H1 (cell line): ENCODE results near the gene SBNO2. TPM values are rescaled to one million over a fixed set of nuclear protein-coding genes. Genes with fewer than 3 reads are reported as not detected.
A peak's percentile ranks its signal among the peaks of the same experiment; 100 is the strongest.

Source experiments
- CTCF ChIA-PET: fragments of 300-600 bp; sonication (Branson Sonifier 250); formaldehyde crosslinking; loops from one replicate; lab custom pipeline; 2021; ENCODE audit not compliant: partially characterized antibody; lab: Charles Lee
- POLR2A ChIA-PET: fragments of 300-600 bp; sonication (Branson Sonifier 250); formaldehyde crosslinking; loops from one replicate; lab custom pipeline; 2021; ENCODE audit warnings: inconsistent platforms; ENCODE audit not compliant: partially characterized antibody; lab: Charles Lee
- DNase-seq, 2 experiments: peaks; one replicate each; pipeline versions ENCODE4 v3.0.0 to v3.0.0-alpha.2; 2010 to 2022; ENCODE audit warnings: low spot score in 2 of 2, low read depth in 1 of 2, mixed read lengths in 1 of 2
- FAIRE-seq: peaks from 2 replicates; lab custom pipeline; 2011; peaks lifted over from hg19 to GRCh38; lab: Jason Lieb, UNC
- H2AFZ ChIP-seq: 2 replicates; pipeline ENCODE4 v1.8.1; 2012; ENCODE audit warnings: low read length, inconsistent platforms
- H2AK5ac ChIP-seq: 2 replicates; pipeline ENCODE4 v1.6.1; 2013; ENCODE audit warnings: low read depth, low read length
- H2BK120ac ChIP-seq: replicated peaks from 2 replicates; pipeline ENCODE3; 2013; ENCODE audit warnings: low read depth, low read length, inconsistent platforms
- H2BK12ac ChIP-seq: 2 replicates; pipeline ENCODE4 v1.6.1; 2013; ENCODE audit warnings: low read depth, low read length
- H2BK15ac ChIP-seq: 2 replicates; pipeline ENCODE4 v1.6.1; 2013; ENCODE audit warnings: low read length
- H2BK20ac ChIP-seq: 2 replicates; pipeline ENCODE4 v1.6.1; 2013; ENCODE audit warnings: low read length
- H2BK5ac ChIP-seq: 2 replicates; pipeline ENCODE4 v1.6.1; 2013; ENCODE audit warnings: low read depth, low read length
- H3K14ac ChIP-seq: 2 replicates; pipeline ENCODE4 v1.6.1; 2013; ENCODE audit warnings: inconsistent platforms; ENCODE audit not compliant: insufficient read length
- H3K18ac ChIP-seq: 2 replicates; pipeline ENCODE4 v1.6.1; 2013; ENCODE audit warnings: low read length; ENCODE audit errors: extremely low read depth
- H3K23ac ChIP-seq: 2 replicates; pipeline ENCODE4 v1.6.1; 2013; ENCODE audit warnings: inconsistent platforms; ENCODE audit not compliant: insufficient read length
- H3K23me2 ChIP-seq: 2 replicates; pipeline ENCODE4 v1.6.1; 2013; ENCODE audit warnings: low read depth, low read length
- H3K27ac ChIP-seq: 2 replicates; pipeline ENCODE4 v1.6.1; 2011; ENCODE audit warnings: low read depth, low read length, inconsistent platforms
- H3K27me3 ChIP-seq, 4 experiments: replicated peaks in 1 of 4; 1 replicate in 1 of 4; 2 replicates in 3 of 4; pipeline versions ENCODE4 v1.6.1 to v1.8.1; 2011 to 2013; ENCODE audit warnings: low read length in 3 of 4, mild to moderate bottlenecking in 3 of 4, inconsistent platforms in 2 of 4, mixed read lengths in 2 of 4, moderate library complexity in 1 of 4; ENCODE audit not compliant: control insufficient read depth in 3 of 4, insufficient read depth in 3 of 4; ENCODE audit errors: extremely low read depth in 1 of 4
- H3K36me3 ChIP-seq, 4 experiments: 2 replicates each; pipeline versions ENCODE4 v1.6.1 to v1.8.1; 2011 to 2013; ENCODE audit warnings: mild to moderate bottlenecking in 4 of 4, low read length in 3 of 4, moderate library complexity in 2 of 4, control low read depth in 1 of 4, inconsistent platforms in 1 of 4; ENCODE audit not compliant: insufficient read depth in 4 of 4, control insufficient read depth in 2 of 4
- H3K4ac ChIP-seq: replicated peaks from 2 replicates; pipeline ENCODE3; 2013; ENCODE audit warnings: low read length, low read depth, mixed read lengths, inconsistent platforms; ENCODE audit not compliant: insufficient read length
- H3K4me1 ChIP-seq, 4 experiments: replicated peaks in 1 of 4; 1 replicate in 1 of 4; 2 replicates in 3 of 4; pipeline versions ENCODE4 v1.6.1 to v1.8.1; 2011 to 2013; ENCODE audit warnings: low read length in 3 of 4, inconsistent platforms in 2 of 4, mixed read lengths in 1 of 4; ENCODE audit not compliant: insufficient read depth in 4 of 4, control insufficient read depth in 3 of 4
- H3K4me2 ChIP-seq, 2 experiments: 2 replicates each; pipeline versions ENCODE4 v1.6.1 to v1.8.1; 2011 to 2013; ENCODE audit warnings: low read depth in 2 of 2, low read length in 2 of 2, control low read depth in 1 of 2, inconsistent platforms in 1 of 2, mild to moderate bottlenecking in 1 of 2; ENCODE audit not compliant: insufficient read depth in 1 of 2
- H3K4me3 ChIP-seq, 4 experiments: fragments of 200-600, 300-600 bp in 1 of 4; sonication (generic), shearing (Covaris generic), sonication (Bioruptor Twin) in 1 of 4; 2 replicates each; pipeline versions ENCODE4 v1.5.1 to v1.8.1; 2011 to 2016; ENCODE audit warnings: low read length in 4 of 4, low read depth in 3 of 4, control low read depth in 2 of 4, inconsistent platforms in 2 of 4, mild to moderate bottlenecking in 2 of 4, mixed read lengths in 1 of 4, moderate library complexity in 1 of 4; ENCODE audit not compliant: insufficient read depth in 2 of 4; ENCODE audit errors: extremely low read depth in 1 of 4
- H3K56ac ChIP-seq: replicated peaks from 2 replicates; pipeline ENCODE3; 2013; ENCODE audit warnings: low read depth, mild to moderate bottlenecking, mixed read lengths, low read length, inconsistent platforms; ENCODE audit not compliant: insufficient read length
- H3K79me1 ChIP-seq: 2 replicates; pipeline ENCODE4 v1.6.1; 2013; ENCODE audit warnings: low read depth, low read length, control low read depth
- H3K79me2 ChIP-seq, 2 experiments: 2 replicates each; pipeline versions ENCODE4 v1.6.1 to v1.8.1; 2012 to 2013; ENCODE audit warnings: low read length in 2 of 2, mild to moderate bottlenecking in 2 of 2, inconsistent platforms in 1 of 2; ENCODE audit not compliant: insufficient read depth in 2 of 2, control insufficient read depth in 1 of 2
- H3K9ac ChIP-seq, 4 experiments: replicated peaks in 1 of 4; 1 replicate in 1 of 4; 2 replicates in 3 of 4; pipeline versions ENCODE4 v1.6.1 to v1.8.1; 2011 to 2013; ENCODE audit warnings: low read depth in 3 of 4, low read length in 3 of 4, control low read depth in 2 of 4, mild to moderate bottlenecking in 2 of 4, moderate library complexity in 2 of 4, inconsistent platforms in 1 of 4; ENCODE audit errors: extremely low read depth in 1 of 4
- H3K9me3 ChIP-seq, 2 experiments: 2 replicates each; pipeline versions ENCODE4 v1.6.1 to v1.8.1; 2012 to 2013; ENCODE audit warnings: mild to moderate bottlenecking in 2 of 2, moderate library complexity in 2 of 2, control low read depth in 1 of 2, inconsistent platforms in 1 of 2, low read depth in 1 of 2, low read length in 1 of 2, mixed read lengths in 1 of 2; ENCODE audit not compliant: insufficient read depth in 2 of 2
- H4K20me1 ChIP-seq, 2 experiments: replicated peaks in 1 of 2; 2 replicates each; pipeline versions ENCODE3 to v1.8.1; 2011 to 2013; ENCODE audit warnings: inconsistent platforms in 2 of 2, low read length in 2 of 2, mild to moderate bottlenecking in 1 of 2; ENCODE audit not compliant: insufficient read depth in 2 of 2, control insufficient read depth in 1 of 2
- H4K5ac ChIP-seq: 2 replicates; pipeline ENCODE4 v1.6.1; 2013; ENCODE audit warnings: low read length, low read depth, mixed read lengths, inconsistent platforms; ENCODE audit not compliant: insufficient read length
- H4K8ac ChIP-seq: 2 replicates; pipeline ENCODE4 v1.8.0; 2013; ENCODE audit warnings: mild to moderate bottlenecking, moderate library complexity, low read length, inconsistent platforms; ENCODE audit not compliant: insufficient read depth; ENCODE audit errors: extremely low read depth
- H4K91ac ChIP-seq: replicated peaks from 2 replicates; pipeline ENCODE3; 2013; ENCODE audit warnings: low read length, mixed read lengths, inconsistent platforms; ENCODE audit not compliant: insufficient read length
- CBX5 ChIP-seq: fragments of 300-800, 300-1000 bp; sonication (generic); IDR thresholded peaks from 2 replicates; pipeline ENCODE4 v1.7.1; 2016; ENCODE audit warnings: antibody characterized with exemption, low read length, low read depth
- CREB1 ChIP-seq: IDR thresholded peaks from 2 replicates; pipeline ENCODE4 v1.6.1; 2012; ENCODE audit warnings: inconsistent platforms
- CTBP2 ChIP-seq: IDR thresholded peaks from 2 replicates; pipeline ENCODE4 v1.7.0; 2011; ENCODE audit warnings: borderline replicate concordance, mild to moderate bottlenecking, moderate library complexity, mixed read lengths, low read length; ENCODE audit not compliant: insufficient read depth, insufficient read length
- FOSL1 ChIP-seq: IDR thresholded peaks from 2 replicates; pipeline ENCODE4 v1.6.1; 2011; ENCODE audit warnings: mild to moderate bottlenecking, low read depth, low read length, moderate library complexity; ENCODE audit not compliant: insufficient read depth
- HDAC2 ChIP-seq, 2 experiments: fragments of 300-600 bp in 1 of 2; sonication (generic) in 1 of 2; IDR thresholded peaks; 2 replicates each; pipeline ENCODE4 v1.6.1; 2011 to 2012; ENCODE audit warnings: low read depth in 2 of 2, low read length in 2 of 2, mild to moderate bottlenecking in 2 of 2, moderate library complexity in 2 of 2, borderline replicate concordance in 1 of 2, inconsistent platforms in 1 of 2
- KDM1A ChIP-seq: fragments of 200-600, 300-600 bp; sonication (generic); IDR thresholded peaks from 2 replicates; pipeline ENCODE4 v1.7.1; 2016; ENCODE audit warnings: mild to moderate bottlenecking, low read length, borderline replicate concordance
- PHF8 ChIP-seq: fragments of 200-600 bp; sonication (generic); conservative IDR thresholded peaks from 2 replicates; pipeline ENCODE4 v1.7.1; 2012; ENCODE audit warnings: low read depth, mild to moderate bottlenecking, inconsistent platforms, low read length, moderate library complexity
- POLR2A ChIP-seq, 2 experiments: IDR thresholded peaks; 1 replicate in 1 of 2; 2 replicates in 1 of 2; pipeline ENCODE4 v1.6.1; 2011; ENCODE audit warnings: low read depth in 2 of 2, low read length in 2 of 2, mild to moderate bottlenecking in 2 of 2; ENCODE audit errors: control extremely low read depth in 1 of 2
- SP2 ChIP-seq: IDR thresholded peaks from 2 replicates; pipeline ENCODE4 v1.6.1; 2012; ENCODE audit warnings: mild to moderate bottlenecking, low read length, inconsistent platforms
- SP4 ChIP-seq: IDR thresholded peaks from 2 replicates; pipeline ENCODE4 v1.6.1; 2012; ENCODE audit warnings: low read length, inconsistent platforms
- WGBS, 2 experiments: shearing (Covaris generic) in 1 of 2; methylation state at CpG; one replicate each; pipeline versions ENCODE4 v1.1.6 to v1.1.7; 2013 to 2015; ENCODE audit warnings: low lambda C conversion rate in 2 of 2, mixed read lengths in 2 of 2, inconsistent platforms in 1 of 2, low coverage in 1 of 2, missing lambda C conversion rate in 1 of 2; ENCODE audit not compliant: insufficient replicate concordance in 2 of 2, insufficient coverage in 1 of 2, insufficient read length in 1 of 2; ENCODE audit errors: extremely low coverage in 1 of 2, missing lambda C conversion rate in 1 of 2; 5-methylcytosine and 5-hydroxymethylcytosine counted together
- polyA plus RNA-seq, 7 experiments: library from polyadenylated mRNA; depleted of rRNA in 3 of 7; stranded (reverse) in 5 of 7; unstranded in 2 of 7; fragments of >200 nt in 5 of 7; fragments of 200-250 nt in 2 of 7; gene quantifications; 1 replicate in 5 of 7; 2 replicates in 1 of 7; 4 replicates in 1 of 7; pipeline versions ENCODE4 v1.2.1 to v1.2.3, GENCODE V29; 2011 to 2013; ENCODE audit warnings: missing spikeins in 2 of 7, mixed read lengths in 2 of 7
- total RNA-seq: library from RNA; stranded (reverse); fragmentation: NEBNext Ultra II Directional; extraction: Animal tissue kit (Norgen Biotek cat#: 25700); gene quantifications from 2 replicates; pipeline ENCODE4 v1.2.1, GENCODE V29; 2021

The SBNO2 gene
- total and polyA plus RNA-seq, 2 of the 8 experiments (the other 6 are each of a cell fraction or from before 2014, with no cell fraction given), result 12.2 to 31.4 TPM

- H4K8ac ChIP-seq, result peak overlapping the region; percentile 83; the same call in 1 of the 2 replicates
- peaks cover 0 to 8% (median 0%) of the 10 kb centered on the region in 4 experiments; a peak in 2 of 8 replicates for H3K36me3 ChIP-seq
- no peak overlapping the region; the same call in 1 of the 2 replicates for H2BK12ac ChIP-seq
- H3K14ac ChIP-seq, result no peak overlapping the region
- FAIRE-seq, result no peak
- H3K23ac ChIP-seq, result no peak overlapping the region
- POLR2A ChIA-PET, result interaction anchor here (1.0 to 2.1 kb wide), 2 partner anchors 59 to 76 kb away, joined by 3 to 6 read pairs; partner anchors contain the start of gene CIRBP
- H3K79me1 ChIP-seq, result peaks cover 24% of the 10 kb centered on the region
- H3K23me2 ChIP-seq, result peaks cover 12% of the 10 kb centered on the region
- peak overlapping the region; percentile 86 for H2BK120ac ChIP-seq
- no peak overlapping the region for H4K5ac ChIP-seq
- H3K18ac ChIP-seq, result no peak overlapping the region
- no peak for DNase-seq
- peak overlapping the region; percentile 56 for H4K91ac ChIP-seq
- H3K27ac ChIP-seq, result peak overlapping the region; percentile 65
- peaks cover 26 to 36% of the 10 kb centered on the region in 2 experiments for H4K20me1 ChIP-seq
- no peak overlapping the region for H2AFZ ChIP-seq
- H3K4me1 ChIP-seq, result peaks cover 0 to 20% (median 16%) of the 10 kb centered on the region in 4 experiments; a peak in 6 of 7 replicates
- peak overlapping the region; percentile 36; the same call in 1 of the 2 replicates for H2BK5ac ChIP-seq
- TF ChIP-seq FOSL1 (no peak), HDAC2 (IDR thresholded peaks at IDR 0.05; ENCODE audit: borderline replicate concordance in 1 of 2, low read depth in 2 of 2, low read length in 2 of 2) (no peak), CBX5 (no peak), SP2 (no peak), PHF8 (no peak), SP4 (no peak), CTBP2 (no peak), POLR2A (IDR thresholded peaks at IDR 0.05; ENCODE audit: control extremely low read depth in 1 of 2, low read depth in 2 of 2, low read length in 2 of 2) (no peak), CREB1 (no peak), KDM1A (no peak)
- CTCF ChIA-PET, result interaction anchor here (1.2 to 6.6 kb wide), 4 partner anchors 8 to 97 kb away, joined by 3 to 56 read pairs (median 4); no protein-coding TSS in a partner anchor
- H2BK20ac ChIP-seq, result no peak overlapping the region
- H3K56ac ChIP-seq, result no peak overlapping the region
- no peak overlapping the region for H2AK5ac ChIP-seq
- H2BK15ac ChIP-seq, result no peak overlapping the region
- H3K9me3 ChIP-seq, result no peaks in the 10 kb centered on the region
- WGBS, 2 experiments, result 83% methylated on average over 12 of the region's 13 CpGs; no CpG with 5 or more reads in 1 of the 2 experiments
- peaks cover 19 to 89% of the 10 kb centered on the region in 2 experiments; a peak in 3 of 4 replicates for H3K79me2 ChIP-seq
- no peak overlapping the region for H3K4ac ChIP-seq
- H3K27me3 ChIP-seq, result no peaks in the 10 kb centered on the region
- no peak overlapping the region for H3K4me3 ChIP-seq
- no peak overlapping the region for H3K4me2 ChIP-seq
- H3K9ac ChIP-seq, result no peak overlapping the region
Observed at GRCh38 chr19:1210227-1210538, 36.1 kb upstream of the SBNO2 start.
